HG02938 (cell line): ENCODE measurements around the gene ACTL8.

ENCODE experiments used
- ATAC-seq: cut with Tn5 transposase; IDR thresholded peaks from one replicate; pipeline ENCODE4 v1.9.1; 2021; ENCODE audit warnings: mild to moderate bottlenecking, moderate library complexity; ENCODE audit not compliant: unreplicated experiment

The ACTL8 gene

GRCh38 chr1:17839641-17840196, 84.6 kb downstream of the ACTL8 start:
- ATAC-seq = no peak

- ATAC-seq = no peak
These were observed 86.8 kb downstream of the ACTL8 start for GRCh38 chr1:17841944-17842343.

GRCh38 chr1:17842686-17843085, 87.6 kb downstream of the ACTL8 start:
- no peak for ATAC-seq

DNA sequence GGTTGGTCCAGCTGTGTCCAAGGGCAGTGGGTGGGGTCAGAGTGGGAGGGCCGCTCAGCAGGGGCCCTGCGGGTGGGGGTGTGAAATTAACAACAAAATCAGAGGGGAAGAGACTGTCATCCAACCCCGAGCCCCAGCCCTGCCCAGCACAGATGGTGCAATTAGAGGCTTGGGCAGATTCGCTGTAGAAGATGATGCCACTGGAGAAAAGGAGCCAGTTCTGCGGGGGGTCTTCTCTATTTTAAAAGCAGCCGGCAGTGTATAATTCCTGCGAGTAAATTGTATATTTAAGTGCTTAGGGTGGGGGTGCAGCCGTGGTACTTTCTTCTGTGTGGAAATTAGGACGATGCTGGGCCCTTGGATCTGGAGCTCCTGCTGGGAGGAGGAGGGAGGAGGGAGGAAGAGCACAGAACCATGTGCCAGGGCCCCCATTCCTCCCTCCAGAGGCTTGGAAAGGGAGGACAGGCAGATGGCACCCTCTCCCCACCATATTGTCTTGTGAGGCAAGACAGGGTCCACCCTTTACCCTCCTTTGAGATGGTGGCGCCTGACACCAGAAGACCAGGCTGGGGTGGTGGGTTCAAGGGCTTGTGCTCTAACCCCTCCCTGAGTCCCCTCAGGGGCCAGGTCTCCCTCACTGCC, 89.2 kb downstream of the ACTL8 start:
- no peak for ATAC-seq

DNA sequence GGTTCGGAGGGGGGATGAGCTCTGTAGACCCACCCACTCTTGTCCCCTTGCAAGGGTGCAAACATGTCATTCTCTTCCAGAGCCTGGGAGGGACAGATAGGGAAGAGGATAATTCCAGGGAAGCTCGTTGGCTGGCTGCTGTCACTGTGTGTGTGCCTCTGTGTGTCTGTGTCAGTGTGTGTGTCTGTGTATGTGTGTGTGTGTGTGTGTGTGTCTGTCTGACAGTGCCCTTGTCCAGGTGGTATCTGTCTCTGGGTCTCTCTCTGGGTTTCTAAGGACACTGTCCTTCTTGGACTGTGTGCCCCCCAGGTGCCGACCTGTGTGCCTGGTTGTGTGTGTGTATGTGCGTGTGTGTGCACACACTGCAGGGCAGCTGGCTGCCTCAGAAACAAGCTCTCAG, 90.5 kb downstream of the ACTL8 start:
- no peak for ATAC-seq

DNA sequence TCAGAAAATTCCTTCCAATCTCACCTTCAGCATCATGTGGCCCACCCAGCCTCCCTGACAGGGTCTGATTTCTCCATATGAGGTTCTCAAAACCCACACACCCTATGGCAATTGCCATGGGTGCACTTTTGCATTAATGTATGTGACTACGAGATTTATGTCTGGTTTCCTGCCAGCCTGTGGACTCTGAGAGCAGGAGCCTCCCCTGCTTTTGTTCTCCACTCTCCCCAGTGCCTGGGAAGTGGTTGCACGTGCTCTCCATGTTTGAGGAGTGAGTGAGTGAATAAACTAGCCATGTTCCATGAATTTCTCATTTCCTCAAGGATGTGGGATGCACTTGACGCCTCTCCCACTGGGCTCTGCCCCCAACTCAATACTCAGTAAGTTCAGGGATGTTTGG, 91.2 kb downstream of the ACTL8 start:
- no peak for ATAC-seq

DNA sequence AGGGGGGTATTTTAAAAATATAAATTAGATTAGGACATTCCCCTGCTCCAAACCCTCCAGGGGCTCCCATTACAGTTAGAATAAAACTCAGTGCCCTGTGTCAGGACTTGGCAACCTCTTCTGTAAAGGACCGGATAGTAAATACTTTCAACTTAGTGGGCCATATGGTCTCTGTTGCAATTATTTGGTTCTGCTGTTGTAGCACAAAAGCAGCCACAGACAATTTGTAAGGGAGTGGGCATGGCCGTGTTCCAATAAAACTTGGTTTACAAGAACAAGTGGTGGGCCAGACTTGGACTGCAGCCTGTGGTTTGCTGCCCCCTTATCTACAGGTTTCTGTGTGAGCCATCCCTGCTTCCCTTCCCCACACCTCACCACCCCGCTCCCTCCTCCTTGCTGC, 92.0 kb downstream of the ACTL8 start:
- no peak for ATAC-seq

GRCh38 chr1:17849216-17849615, 94.1 kb downstream of the ACTL8 start:
- ATAC-seq = no peak

- ATAC-seq = no peak
These were observed 95.9 kb downstream of the ACTL8 start for GRCh38 chr1:17851056-17851455.

DNA sequence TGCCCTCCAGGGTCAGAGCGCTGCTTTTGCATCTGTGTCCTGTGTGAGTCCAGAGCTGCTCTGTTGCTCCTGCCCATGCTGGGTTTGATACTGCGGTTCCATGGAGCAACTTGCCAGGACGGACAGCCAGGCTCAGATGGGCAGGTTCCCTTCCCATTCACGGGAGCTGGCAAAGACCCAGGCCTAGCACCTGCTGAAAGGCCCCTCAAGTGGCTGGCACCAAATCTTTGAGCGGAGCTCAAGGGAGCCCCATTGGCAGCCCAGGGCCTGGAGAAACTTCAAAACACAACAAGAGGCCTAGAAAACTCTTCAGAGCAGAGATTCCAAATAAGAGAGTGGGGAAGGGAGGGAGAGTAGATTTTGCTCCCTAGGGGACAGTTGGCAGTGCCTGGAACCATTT, 97.2 kb downstream of the ACTL8 start:
- no peak for ATAC-seq

DNA sequence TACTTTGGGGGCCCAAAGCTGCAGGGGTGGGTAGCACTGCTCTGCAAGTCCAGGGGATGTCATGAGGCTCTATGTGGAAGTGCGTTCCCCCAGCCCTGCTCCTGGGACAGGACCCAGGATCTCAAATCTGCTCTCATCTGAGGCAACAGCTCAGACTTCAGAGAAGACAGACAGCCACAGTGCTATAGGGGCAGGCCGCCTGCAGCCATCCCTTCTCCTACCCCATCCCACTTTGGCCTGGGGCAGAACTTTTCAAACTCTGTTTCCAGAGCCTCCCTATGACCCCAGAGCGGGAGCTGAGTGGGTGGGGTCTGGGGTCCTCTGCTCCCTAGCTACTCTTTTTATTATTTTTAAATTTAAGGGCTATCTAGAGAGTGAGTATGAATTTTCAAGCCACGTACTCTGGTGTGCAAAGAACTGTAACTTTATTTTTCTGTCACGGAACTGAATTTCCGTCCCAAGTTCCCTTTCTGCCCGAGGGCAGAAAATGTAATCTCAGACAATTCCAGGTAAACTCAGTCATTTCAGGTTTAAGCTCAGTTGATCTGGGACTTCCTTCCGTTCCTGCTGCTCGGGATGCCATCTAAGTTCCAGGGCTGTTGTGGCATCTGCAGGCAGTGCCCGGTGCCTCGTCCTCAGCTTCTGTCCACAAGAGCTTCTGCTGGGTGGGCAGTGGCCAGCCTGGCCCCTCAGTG, 98.3 kb downstream of the ACTL8 start:
- no peak for ATAC-seq

- no peak for ATAC-seq
These were observed 101.5 kb downstream of the ACTL8 start for GRCh38 chr1:17856496-17857108.

DNA sequence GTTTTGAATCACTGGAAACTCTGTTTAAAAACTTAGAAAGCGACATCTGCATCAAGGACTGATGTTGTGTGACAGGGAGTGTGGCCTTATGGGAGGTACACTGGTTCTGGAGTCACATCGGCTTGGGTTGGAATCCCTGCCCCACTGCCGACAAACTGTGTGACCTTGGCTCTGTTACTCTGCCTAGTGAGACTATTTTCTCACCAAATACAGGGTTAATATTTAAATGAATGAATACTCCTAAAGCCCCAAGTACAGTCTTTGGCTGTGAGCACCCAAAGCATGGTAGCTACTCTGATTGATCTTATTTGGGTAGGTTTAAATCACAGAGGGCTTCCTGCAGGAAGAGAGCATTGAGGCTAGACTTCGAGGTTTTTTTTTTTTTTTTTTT, 102.0 kb downstream of the ACTL8 start:
- ATAC-seq = no peak

GRCh38 chr1:17857996-17858395, 102.9 kb downstream of the ACTL8 start:
- no peak for ATAC-seq

- no peak for ATAC-seq
These were observed 105.7 kb downstream of the ACTL8 start for GRCh38 chr1:17860812-17861211.

- no peak for ATAC-seq
These were observed 106.6 kb downstream of the ACTL8 start for GRCh38 chr1:17861685-17862084.

DNA sequence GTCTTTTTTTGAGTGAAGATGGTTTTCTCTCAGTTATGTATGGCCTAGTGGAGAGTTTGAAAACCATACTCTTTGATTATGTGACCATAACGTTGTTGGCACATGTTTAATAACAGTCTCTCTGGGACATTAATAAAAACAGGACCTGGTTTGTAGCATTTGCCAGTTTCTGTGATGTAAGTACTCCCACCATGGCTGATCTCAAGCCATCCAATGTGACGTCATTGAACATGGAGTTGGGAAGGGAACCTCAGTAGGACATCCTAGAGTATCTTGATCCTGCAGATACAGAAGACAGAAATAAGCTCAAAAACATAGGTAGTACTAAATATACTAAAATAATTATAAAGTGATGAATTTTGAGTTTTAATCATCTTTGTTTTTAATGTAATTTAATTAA, 107.0 kb downstream of the ACTL8 start:
- no peak for ATAC-seq

DNA sequence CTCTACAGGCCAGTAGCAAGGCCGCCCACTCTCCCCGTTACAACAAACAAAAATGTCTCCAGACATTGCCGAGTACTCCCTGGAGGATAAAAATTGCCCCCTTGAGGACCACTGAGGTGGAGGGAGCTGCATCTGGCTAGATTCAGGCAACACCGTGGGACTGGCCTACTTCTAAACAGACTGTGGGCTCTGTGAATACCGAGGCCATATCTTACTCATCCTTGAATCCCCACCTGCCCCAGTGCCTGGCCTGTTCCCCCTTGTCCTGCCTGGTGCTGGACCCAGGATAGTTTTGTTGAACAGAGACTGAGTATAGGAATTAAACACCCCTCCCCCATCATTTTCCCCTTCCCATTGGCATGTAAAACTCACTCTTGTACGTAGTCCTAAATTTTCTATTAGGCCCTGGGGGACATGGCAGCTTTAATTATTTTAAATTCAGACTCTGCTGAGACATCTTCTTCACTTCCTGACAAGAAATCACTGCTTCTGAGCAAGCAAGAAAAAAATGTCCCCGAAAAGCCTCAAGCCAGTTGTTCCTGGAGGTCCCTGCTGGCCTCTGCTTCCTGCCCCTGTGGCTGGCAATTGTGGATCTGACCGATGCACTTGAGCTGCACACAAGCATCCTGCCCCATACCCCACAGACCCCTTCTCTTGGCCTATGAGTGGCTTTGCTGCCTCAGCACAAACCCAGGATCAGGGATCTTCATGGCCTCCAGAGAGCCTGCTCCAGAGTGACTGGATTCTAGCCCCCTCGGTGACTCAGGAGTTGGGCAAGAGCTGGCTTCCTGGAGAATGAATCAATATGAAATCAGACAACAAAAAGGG, 111.0 kb downstream of the ACTL8 start:
- no peak for ATAC-seq

- ATAC-seq = no peak
These were observed 111.6 kb downstream of the ACTL8 start for GRCh38 chr1:17866740-17867029.

DNA sequence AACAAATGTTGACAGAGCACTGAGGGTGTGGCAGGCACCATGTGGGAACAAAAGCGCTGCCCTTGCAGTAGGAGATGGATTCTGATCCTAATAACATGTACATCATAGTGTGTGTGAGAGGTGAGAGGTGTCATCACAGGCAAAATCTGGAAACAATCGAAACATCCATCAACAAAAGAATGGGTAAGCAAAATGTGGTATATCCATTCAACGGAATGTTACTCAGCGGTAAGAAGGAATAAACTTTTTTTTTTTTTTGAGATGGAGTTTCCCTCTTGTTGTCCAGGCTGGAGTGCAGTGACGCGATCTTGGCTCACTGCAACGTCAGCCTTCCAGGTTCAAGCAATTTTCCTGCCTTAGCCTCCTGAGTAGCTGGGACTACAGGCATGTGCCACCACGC, 112.3 kb downstream of the ACTL8 start:
- ATAC-seq = no peak

GRCh38 chr1:17869815-17870214, 114.7 kb downstream of the ACTL8 start:
- no peak for ATAC-seq
